Spleen (tissue), 11 donors: ENCODE measurements around the gene SOWAHB. TPM values are rescaled to one million over a fixed set of nuclear protein-coding genes. Genes with fewer than 3 reads are reported as not detected.

Source experiments
- DNase-seq: peaks from one replicate; pipeline ENCODE4 v3.0.0-alpha.2; 2020
- H3K27ac ChIP-seq, 8 donors: fragments of 200-600 bp; sonication (generic) in 7 of 8; 1 replicate in 4 of 8; 2 replicates in 4 of 8; pipeline versions ENCODE4 v1.5.0 to v1.8.0; 2016 to 2021; ENCODE audit warnings: inconsistent platforms in 4 of 8, mild to moderate bottlenecking in 4 of 8, moderate library complexity in 1 of 8
- H3K27me3 ChIP-seq, 7 donors: fragments of 200-600 bp; sonication (generic) in 6 of 7; replicated peaks in 1 of 7; 1 replicate in 4 of 7; 2 replicates in 3 of 7; pipeline versions ENCODE4 v1.5.0 to v1.8.0; 2016 to 2021; ENCODE audit warnings: inconsistent platforms in 3 of 7, mild to moderate bottlenecking in 1 of 7
- H3K36me3 ChIP-seq, 6 donors: fragments of 200-600 bp; sonication (generic) in 5 of 6; 1 replicate in 4 of 6; 2 replicates in 2 of 6; pipeline versions ENCODE4 v1.5.0 to v1.8.0; 2016 to 2021; ENCODE audit warnings: inconsistent platforms in 2 of 6
- H3K4me1 ChIP-seq, 6 donors: fragments of 200-600 bp; sonication (generic) in 5 of 6; 1 replicate in 3 of 6; 2 replicates in 3 of 6; pipeline versions ENCODE4 v1.5.0 to v1.8.0; 2016 to 2021; ENCODE audit warnings: inconsistent platforms in 3 of 6
- H3K4me3 ChIP-seq, 8 donors: fragments of 200-600 bp; sonication (generic) in 7 of 8; 1 replicate in 4 of 8; 2 replicates in 4 of 8; pipeline versions ENCODE4 v1.5.0 to v1.8.0; 2016 to 2021; ENCODE audit warnings: inconsistent platforms in 4 of 8, mild to moderate bottlenecking in 4 of 8, moderate library complexity in 2 of 8
- H3K9me3 ChIP-seq, 8 donors: fragments of 200-600 bp; sonication (generic) in 7 of 8; 1 replicate in 4 of 8; 2 replicates in 4 of 8; pipeline versions ENCODE4 v1.5.0 to v1.8.0; 2016 to 2021; ENCODE audit warnings: inconsistent platforms in 4 of 8
- POLR2A ChIP-seq, 3 donors: fragments of 450-650 bp; IDR thresholded peaks; one replicate each; pipeline ENCODE4 v1.5.1; 2017; ENCODE audit warnings: antibody characterized with exemption in 3 of 3, mild to moderate bottlenecking in 1 of 3
- POLR2AphosphoS5 ChIP-seq, 3 donors: sonication (generic); formaldehyde crosslinking; IDR thresholded peaks; one replicate each; pipeline ENCODE4 v1.5.1; 2017; ENCODE audit warnings: antibody characterized with exemption in 3 of 3
- WGBS, 5 donors: extraction: QIAGEN DNeasy Blood & Tissue Kit in 3 of 5; methylation state at CpG; one replicate each; pipeline versions ENCODE4 v1.1.5 to v1.1.7; 2013 to 2018; 5-methylcytosine and 5-hydroxymethylcytosine counted together
- intact Hi-C: fragments of 100-400 bp; cut with DNase I; formaldehyde crosslinking; loops from one replicate; pipeline ENCODE4 v1.15.0; 2023; ENCODE audit warnings: low total_unique reads
- polyA plus RNA-seq, 3 donors: library from polyadenylated mRNA; stranded (reverse); fragments of 200-250 nt; gene quantifications; one replicate each; pipeline ENCODE4 v1.2.1, GENCODE V29; 2013
- total RNA-seq, 7 donors: library from RNA; depleted of rRNA in 3 of 7; stranded (reverse); fragments of >200 nt in 3 of 7; fragmentation: NEBNext Ultra II Directional in 4 of 7; extraction: Animal tissue kit (Norgen Biotek cat#: 25700) in 4 of 7; gene quantifications; one replicate each; pipeline versions ENCODE4 v1.1.0 to v1.2.1, GENCODE V29; 2016 to 2021
- TF ChIP-seq, protein P1 (sequence below), 11 experiments: fragments of 200-600 bp in 7 of 11; fragments of 450-650 bp in 4 of 11; sonication (generic) in 4 of 11; IDR thresholded peaks in 8 of 11; conservative IDR thresholded peaks in 3 of 11; 1 replicate in 7 of 11; 2 replicates in 4 of 11; pipeline versions ENCODE4 v1.4.0 to v1.8.0; 2016 to 2021; ENCODE audit warnings: antibody characterized with exemption in 11 of 11, inconsistent platforms in 4 of 11, mild to moderate bottlenecking in 1 of 11
- donor health status: healthy with polysubstance abuse.
- donor health status: DM: no; HTN: no; CAD: no; lungs with moderate emphysema.
- donor health status: DM: no; HTN: no; CAD: no.
- donor health status: Bipolar disorder and iron deficiency.
- donor health status: healthy.
- donor health status: DM: no; HTN: no; CAD: no.
- donor health status: DM: yes; HTN: yes; CAD: no.

Gene SOWAHB
- total and polyA plus RNA-seq, 10 donors = 0.09 to 0.20 (median 0.19) TPM; not detected in 7

DNA sequence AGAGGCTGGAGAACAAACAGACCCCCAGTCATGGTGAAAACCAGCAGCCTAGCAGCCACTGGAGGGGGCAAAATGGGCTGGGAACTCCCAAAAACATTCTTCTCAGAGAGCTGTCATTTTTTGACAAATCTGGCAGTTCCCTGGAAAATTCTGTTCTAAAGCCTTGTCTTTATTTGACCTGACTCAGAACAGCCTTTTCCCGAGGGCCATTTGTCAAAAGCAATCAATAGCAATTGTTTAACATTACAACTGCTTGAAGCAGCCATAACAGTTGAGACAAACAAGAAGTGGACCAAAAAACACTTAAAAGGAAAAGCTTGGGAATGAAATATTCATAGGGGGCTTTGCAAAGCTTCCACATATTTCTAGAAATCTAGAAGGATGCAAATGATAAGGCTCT lies 39.6 kb downstream of the SOWAHB start:
- no peaks in the 10 kb centered on the region for H3K9me3 ChIP-seq
- no peak for TF ChIP-seq POLR2A (IDR thresholded peaks at IDR 0.05)
- TF ChIP-seq POLR2AphosphoS5 (IDR thresholded peaks at IDR 0.05) = no peak
- TF ChIP-seq, protein P1, sequence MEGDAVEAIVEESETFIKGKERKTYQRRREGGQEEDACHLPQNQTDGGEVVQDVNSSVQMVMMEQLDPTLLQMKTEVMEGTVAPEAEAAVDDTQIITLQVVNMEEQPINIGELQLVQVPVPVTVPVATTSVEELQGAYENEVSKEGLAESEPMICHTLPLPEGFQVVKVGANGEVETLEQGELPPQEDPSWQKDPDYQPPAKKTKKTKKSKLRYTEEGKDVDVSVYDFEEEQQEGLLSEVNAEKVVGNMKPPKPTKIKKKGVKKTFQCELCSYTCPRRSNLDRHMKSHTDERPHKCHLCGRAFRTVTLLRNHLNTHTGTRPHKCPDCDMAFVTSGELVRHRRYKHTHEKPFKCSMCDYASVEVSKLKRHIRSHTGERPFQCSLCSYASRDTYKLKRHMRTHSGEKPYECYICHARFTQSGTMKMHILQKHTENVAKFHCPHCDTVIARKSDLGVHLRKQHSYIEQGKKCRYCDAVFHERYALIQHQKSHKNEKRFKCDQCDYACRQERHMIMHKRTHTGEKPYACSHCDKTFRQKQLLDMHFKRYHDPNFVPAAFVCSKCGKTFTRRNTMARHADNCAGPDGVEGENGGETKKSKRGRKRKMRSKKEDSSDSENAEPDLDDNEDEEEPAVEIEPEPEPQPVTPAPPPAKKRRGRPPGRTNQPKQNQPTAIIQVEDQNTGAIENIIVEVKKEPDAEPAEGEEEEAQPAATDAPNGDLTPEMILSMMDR (IDR thresholded peaks at IDR 0.05 in 8 of 11, conservative IDR thresholded peaks at IDR 0.05 in 3 of 11) = no peak
- peaks cover 0 to 7% (median 0%) of the 10 kb centered on the region in 6 donors for H3K4me1 ChIP-seq
- WGBS, 5 donors = 68 to 79% (median 70%) methylated on average over 1 of the region's 1 CpG
- intact Hi-C loops = no loop called here
- H3K27me3 ChIP-seq = no peaks in the 10 kb centered on the region
- no peak overlapping the region for H3K27ac ChIP-seq
- H3K36me3 ChIP-seq = no peaks in the 10 kb centered on the region
- no peak for DNase-seq
- H3K4me3 ChIP-seq = no peak overlapping the region

DNA sequence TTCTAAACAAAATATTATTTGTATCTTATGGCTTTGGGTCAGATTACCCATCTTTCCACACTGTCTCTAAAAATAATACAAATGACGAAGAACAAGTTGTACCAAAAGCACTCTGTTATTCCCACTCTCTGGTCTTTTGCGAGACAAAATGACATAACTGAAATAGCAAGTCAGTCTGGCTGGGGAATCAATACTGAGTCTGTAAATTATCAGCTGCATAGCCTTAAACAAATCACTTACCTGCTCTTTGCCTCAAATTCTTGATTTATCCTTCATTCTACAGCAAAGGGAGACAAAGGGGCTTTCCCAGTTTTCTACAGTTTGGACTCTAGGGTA lies 40.9 kb downstream of the SOWAHB start:
- H3K9me3 ChIP-seq = no peaks in the 10 kb centered on the region
- DNase-seq = no peak
- H3K36me3 ChIP-seq = no peaks in the 10 kb centered on the region
- H3K4me1 ChIP-seq = peaks cover 0 to 7% (median 0%) of the 10 kb centered on the region in 6 donors
- no peak overlapping the region for H3K4me3 ChIP-seq
- WGBS, 5 donors = 67 to 90% (median 81%) methylated on average over 2 of the region's 2 CpGs
- intact Hi-C loops = no loop called here
- TF ChIP-seq, protein P1 (IDR thresholded peaks at IDR 0.05 in 8 of 11, conservative IDR thresholded peaks at IDR 0.05 in 3 of 11) = no peak
- TF ChIP-seq POLR2AphosphoS5 (IDR thresholded peaks at IDR 0.05) (no peak), POLR2A (IDR thresholded peaks at IDR 0.05) (no peak)
- peak overlapping the region in 3 of 8 donors; percentile 23 to 32 (median 26) for H3K27ac ChIP-seq
- no peaks in the 10 kb centered on the region for H3K27me3 ChIP-seq

DNA sequence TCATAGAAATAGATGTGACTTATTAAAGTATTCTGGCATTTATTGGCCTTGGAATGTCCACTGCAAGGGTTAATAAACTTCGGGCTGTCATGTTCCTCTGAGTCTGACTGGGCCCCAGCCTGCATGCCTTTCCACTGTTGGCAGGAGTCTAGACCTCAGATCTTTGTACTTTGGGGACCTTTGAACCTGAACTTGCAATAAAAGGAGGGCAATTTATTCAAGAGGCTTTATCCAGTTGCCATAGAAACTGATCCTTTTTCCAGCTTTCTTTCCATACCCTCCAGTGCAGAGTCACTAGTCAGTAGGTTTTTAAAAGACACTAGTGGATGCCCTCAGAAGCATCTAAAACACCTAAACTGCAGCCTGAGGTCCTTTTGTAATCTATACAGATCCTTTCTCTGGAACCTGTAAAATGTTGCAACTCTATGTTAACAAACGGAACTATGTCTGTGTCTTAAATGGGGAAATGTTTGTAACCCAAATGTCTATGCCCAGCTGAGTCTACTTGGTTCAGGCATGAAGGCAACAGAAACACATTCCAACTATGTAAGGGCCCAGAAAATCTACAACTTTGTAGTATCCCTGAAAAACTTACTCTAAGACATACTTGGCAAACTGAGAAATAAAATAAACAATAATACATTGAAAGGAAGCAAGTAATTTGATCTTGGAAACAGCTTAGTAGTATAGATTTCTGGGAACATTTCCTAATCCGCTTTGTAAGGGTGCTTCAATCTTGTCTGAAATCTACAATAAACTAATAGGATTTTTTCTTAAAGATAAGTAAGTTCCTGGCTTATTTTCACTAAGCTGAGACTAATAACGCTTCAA lies 41.5 kb downstream of the SOWAHB start:
- 66 to 81% (median 67%) methylated on average over 4 of the region's 4 CpGs for WGBS, 5 donors
- H3K9me3 ChIP-seq = no peaks in the 10 kb centered on the region
- peak overlapping the region in 3 of 8 donors; percentile 23 to 32 (median 26) for H3K27ac ChIP-seq
- no peaks in the 10 kb centered on the region for H3K36me3 ChIP-seq
- intact Hi-C loops = no loop called here
- no peak overlapping the region for H3K4me3 ChIP-seq
- DNase-seq = no peak
- H3K27me3 ChIP-seq = no peaks in the 10 kb centered on the region
- TF ChIP-seq, protein P1 (IDR thresholded peaks at IDR 0.05 in 8 of 11, conservative IDR thresholded peaks at IDR 0.05 in 3 of 11) = no peak
- TF ChIP-seq POLR2AphosphoS5 (IDR thresholded peaks at IDR 0.05) (no peak), POLR2A (IDR thresholded peaks at IDR 0.05) (no peak)
- H3K4me1 ChIP-seq = peaks cover 0 to 7% (median 0%) of the 10 kb centered on the region in 6 donors

DNA sequence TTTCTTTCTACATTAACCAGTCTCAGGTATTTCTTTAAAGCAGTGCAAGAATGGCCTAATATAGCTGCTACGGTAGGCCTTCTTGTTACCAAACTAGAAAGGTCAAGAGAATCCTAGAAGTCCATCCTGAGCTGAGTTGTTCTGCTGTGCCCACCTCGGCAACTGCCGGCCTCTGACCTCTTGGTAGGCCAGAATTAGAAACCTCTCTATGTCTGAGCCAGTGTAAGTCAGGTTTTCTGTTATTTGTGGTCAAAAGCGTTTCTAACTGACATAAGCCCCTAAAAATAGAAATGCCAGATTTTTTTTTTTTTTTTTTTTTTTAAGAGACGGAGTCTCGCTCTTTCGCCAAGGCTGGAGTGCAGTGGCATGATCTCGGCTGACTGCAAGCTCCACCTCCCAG lies 43.1 kb downstream of the SOWAHB start:
- WGBS, 5 donors = 86 to 91% (median 90%) methylated on average over 8 of the region's 8 CpGs
- DNase-seq = no peak

More for the DNA sequence above, 43.1 kb downstream of the SOWAHB start:
- H3K4me1 ChIP-seq = peaks cover 0 to 7% (median 0%) of the 10 kb centered on the region in 6 donors
- TF ChIP-seq POLR2A (IDR thresholded peaks at IDR 0.05) (no peak), POLR2AphosphoS5 (IDR thresholded peaks at IDR 0.05) (no peak)
- TF ChIP-seq, protein P1 (IDR thresholded peaks at IDR 0.05 in 8 of 11, conservative IDR thresholded peaks at IDR 0.05 in 3 of 11) = no peak
- H3K36me3 ChIP-seq = no peaks in the 10 kb centered on the region
- no peak overlapping the region for H3K4me3 ChIP-seq
- no peaks in the 10 kb centered on the region for H3K27me3 ChIP-seq
- intact Hi-C loops = no loop called here
- no peaks in the 10 kb centered on the region for H3K9me3 ChIP-seq
- no peak overlapping the region for H3K27ac ChIP-seq
